Sigmoid colon (tissue), 7 donors: ENCODE results near the gene HOXD13. TPM values are rescaled to one million over a fixed set of nuclear protein-coding genes. Genes with fewer than 3 reads are reported as not detected.
A peak's percentile ranks its signal among the peaks of the same experiment; 100 is the strongest.

Experiments
- DNase-seq: peaks from one replicate; pipeline ENCODE4 v3.0.0-alpha.2; 2019
- H3K27ac ChIP-seq, 4 donors: fragments of 200-600 bp; sonication (generic); one replicate each; pipeline ENCODE4 v1.5.1; 2016 to 2019; ENCODE audit warnings: mild to moderate bottlenecking in 1 of 4
- H3K27me3 ChIP-seq, 3 donors: fragments of 200-600 bp; sonication (generic); one replicate each; pipeline ENCODE4 v1.5.1; 2019; ENCODE audit warnings: mild to moderate bottlenecking in 1 of 3
- H3K36me3 ChIP-seq, 4 donors: fragments of 200-600 bp; sonication (generic); one replicate each; pipeline ENCODE4 v1.5.1; 2016 to 2019
- H3K4me1 ChIP-seq, 4 donors: fragments of 200-600 bp; sonication (generic); one replicate each; pipeline ENCODE4 v1.5.1; 2017 to 2019
- H3K4me3 ChIP-seq, 4 donors: fragments of 200-600 bp; sonication (generic); one replicate each; pipeline ENCODE4 v1.5.1; 2017 to 2019; ENCODE audit warnings: mild to moderate bottlenecking in 2 of 4, moderate library complexity in 1 of 4
- H3K9me3 ChIP-seq, 4 donors: fragments of 200-600 bp in 3 of 4; sonication (generic) in 3 of 4; one replicate each; pipeline versions ENCODE4 v1.5.1 to v1.6.1; 2013 to 2019
- EP300 ChIP-seq, 4 donors: sonication (generic); formaldehyde crosslinking; IDR thresholded peaks; one replicate each; pipeline ENCODE4 v1.6.1; 2017; ENCODE audit warnings: antibody characterized with exemption in 4 of 4
- POLR2A ChIP-seq, 2 donors: fragments of 450-650 bp; IDR thresholded peaks; one replicate each; pipeline ENCODE4 v1.6.1; 2016; ENCODE audit warnings: antibody characterized with exemption in 2 of 2, mild to moderate bottlenecking in 2 of 2, moderate library complexity in 2 of 2
- POLR2AphosphoS5 ChIP-seq, 4 donors: sonication (generic); formaldehyde crosslinking; IDR thresholded peaks; one replicate each; pipeline ENCODE4 v1.6.1; 2017; ENCODE audit warnings: antibody characterized with exemption in 4 of 4
- WGBS, 2 donors: extraction: QIAGEN DNeasy Blood & Tissue Kit; methylation state at CpG; one replicate each; pipeline ENCODE4 v1.1.7; 2013; 5-methylcytosine and 5-hydroxymethylcytosine counted together
- intact Hi-C: fragments of 100-400 bp; cut with DNase I; formaldehyde crosslinking; loops from one replicate; pipeline ENCODE4 v1.15.1; 2023
- polyA plus RNA-seq, 3 donors: library from polyadenylated mRNA; stranded (reverse); fragments of 200-250 nt; gene quantifications; one replicate each; pipeline ENCODE4 v1.2.3, GENCODE V29; 2013
- total RNA-seq, 4 donors: library from RNA; depleted of rRNA; stranded (reverse); fragments of >200 nt; gene quantifications; one replicate each; pipeline ENCODE4 v1.1.0, GENCODE V29; 2016
- TF ChIP-seq, protein P1 (sequence below), 4 experiments: fragments of 450-650 bp in 3 of 4; fragments of 200-600 bp in 1 of 4; IDR thresholded peaks; one replicate each; pipeline ENCODE4 v1.5.1; 2016 to 2019; ENCODE audit warnings: antibody characterized with exemption in 4 of 4, mild to moderate bottlenecking in 3 of 4, moderate library complexity in 2 of 4
- donor health status: healthy with polysubstance abuse.
- donor health status: Bipolar disorder and iron deficiency.
- donor health status: healthy.

The HOXD13 gene
- total and polyA plus RNA-seq, 7 donors: 2.3 to 48.9 (median 26.1) TPM; not detected in 1

GRCh38 chr2:176102309-176102866, 9.9 kb downstream of the HOXD13 start:
- H3K27ac ChIP-seq: peak overlapping the region in 3 of 4 donors; percentile 92 to 96 (median 95)
- peaks cover 0 to 60% (median 35%) of the 10 kb centered on the region in 4 donors for H3K4me1 ChIP-seq
- H3K27me3 ChIP-seq: peaks cover 0 to 85% (median 12%) of the 10 kb centered on the region in 3 donors
- H3K36me3 ChIP-seq: no peaks in the 10 kb centered on the region
- WGBS, 2 donors: 46 to 67% methylated on average over 7 of the region's 7 CpGs
- TF ChIP-seq, protein P1, sequence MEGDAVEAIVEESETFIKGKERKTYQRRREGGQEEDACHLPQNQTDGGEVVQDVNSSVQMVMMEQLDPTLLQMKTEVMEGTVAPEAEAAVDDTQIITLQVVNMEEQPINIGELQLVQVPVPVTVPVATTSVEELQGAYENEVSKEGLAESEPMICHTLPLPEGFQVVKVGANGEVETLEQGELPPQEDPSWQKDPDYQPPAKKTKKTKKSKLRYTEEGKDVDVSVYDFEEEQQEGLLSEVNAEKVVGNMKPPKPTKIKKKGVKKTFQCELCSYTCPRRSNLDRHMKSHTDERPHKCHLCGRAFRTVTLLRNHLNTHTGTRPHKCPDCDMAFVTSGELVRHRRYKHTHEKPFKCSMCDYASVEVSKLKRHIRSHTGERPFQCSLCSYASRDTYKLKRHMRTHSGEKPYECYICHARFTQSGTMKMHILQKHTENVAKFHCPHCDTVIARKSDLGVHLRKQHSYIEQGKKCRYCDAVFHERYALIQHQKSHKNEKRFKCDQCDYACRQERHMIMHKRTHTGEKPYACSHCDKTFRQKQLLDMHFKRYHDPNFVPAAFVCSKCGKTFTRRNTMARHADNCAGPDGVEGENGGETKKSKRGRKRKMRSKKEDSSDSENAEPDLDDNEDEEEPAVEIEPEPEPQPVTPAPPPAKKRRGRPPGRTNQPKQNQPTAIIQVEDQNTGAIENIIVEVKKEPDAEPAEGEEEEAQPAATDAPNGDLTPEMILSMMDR (IDR thresholded peaks at IDR 0.05): no peak
- TF ChIP-seq POLR2AphosphoS5 (IDR thresholded peaks at IDR 0.05): no peak
- no peak for TF ChIP-seq POLR2A (IDR thresholded peaks at IDR 0.05)
- TF ChIP-seq EP300 (IDR thresholded peaks at IDR 0.05): no peak
- no peak for DNase-seq
- no peaks in the 10 kb centered on the region for H3K9me3 ChIP-seq
- no peak overlapping the region for H3K4me3 ChIP-seq
- intact Hi-C loops: no loop called here

GRCh38 chr2:176103194-176103593, 10.7 kb downstream of the HOXD13 start:
- WGBS, 2 donors: 50 to 78% methylated on average over 7 of the region's 7 CpGs
- Histone ChIP-seq H3K4me3 (peak overlapping the region in 2 of 4 donors; percentile 60 to 61), H3K4me1 (peaks cover 0 to 58% (median 35%) of the 10 kb centered on the region in 4 donors), H3K36me3 (no peaks in the 10 kb centered on the region), H3K27me3 (peaks cover 0 to 83% (median 15%) of the 10 kb centered on the region in 3 donors), H3K27ac (peak overlapping the region in 3 of 4 donors; percentile 92 to 96 (median 95)), H3K9me3 (no peaks in the 10 kb centered on the region)
- TF ChIP-seq POLR2A (IDR thresholded peaks at IDR 0.05) (no peak), EP300 (IDR thresholded peaks at IDR 0.05) (no peak), POLR2AphosphoS5 (IDR thresholded peaks at IDR 0.05) (no peak)
- TF ChIP-seq, protein P1 (IDR thresholded peaks at IDR 0.05): no peak
- no peak for DNase-seq
- intact Hi-C loops: no loop called here

GRCh38 chr2:176103742-176104315, 11.3 kb downstream of the HOXD13 start:
- peak; percentile 65 for DNase-seq
- peak overlapping the region; percentile 59 to 65 (median 60) for H3K4me3 ChIP-seq
- peak overlapping the region in 3 of 4 donors; percentile 92 to 96 (median 95) for H3K27ac ChIP-seq
- no peaks in the 10 kb centered on the region for H3K9me3 ChIP-seq
- intact Hi-C loops: no loop called here
- H3K36me3 ChIP-seq: peaks cover 0 to under 1% (median 0%) of the 10 kb centered on the region in 4 donors
- peaks cover 0 to 60% (median 39%) of the 10 kb centered on the region in 4 donors for H3K4me1 ChIP-seq
- 14 to 22% methylated on average over 17 of the region's 17 CpGs for WGBS, 2 donors
- peaks cover 0 to 83% (median 15%) of the 10 kb centered on the region in 3 donors for H3K27me3 ChIP-seq
- TF ChIP-seq POLR2AphosphoS5 (IDR thresholded peaks at IDR 0.05) (no peak), EP300 (IDR thresholded peaks at IDR 0.05) (no peak), POLR2A (IDR thresholded peaks at IDR 0.05) (no peak)
- TF ChIP-seq, protein P1 (IDR thresholded peaks at IDR 0.05): no peak

DNA sequence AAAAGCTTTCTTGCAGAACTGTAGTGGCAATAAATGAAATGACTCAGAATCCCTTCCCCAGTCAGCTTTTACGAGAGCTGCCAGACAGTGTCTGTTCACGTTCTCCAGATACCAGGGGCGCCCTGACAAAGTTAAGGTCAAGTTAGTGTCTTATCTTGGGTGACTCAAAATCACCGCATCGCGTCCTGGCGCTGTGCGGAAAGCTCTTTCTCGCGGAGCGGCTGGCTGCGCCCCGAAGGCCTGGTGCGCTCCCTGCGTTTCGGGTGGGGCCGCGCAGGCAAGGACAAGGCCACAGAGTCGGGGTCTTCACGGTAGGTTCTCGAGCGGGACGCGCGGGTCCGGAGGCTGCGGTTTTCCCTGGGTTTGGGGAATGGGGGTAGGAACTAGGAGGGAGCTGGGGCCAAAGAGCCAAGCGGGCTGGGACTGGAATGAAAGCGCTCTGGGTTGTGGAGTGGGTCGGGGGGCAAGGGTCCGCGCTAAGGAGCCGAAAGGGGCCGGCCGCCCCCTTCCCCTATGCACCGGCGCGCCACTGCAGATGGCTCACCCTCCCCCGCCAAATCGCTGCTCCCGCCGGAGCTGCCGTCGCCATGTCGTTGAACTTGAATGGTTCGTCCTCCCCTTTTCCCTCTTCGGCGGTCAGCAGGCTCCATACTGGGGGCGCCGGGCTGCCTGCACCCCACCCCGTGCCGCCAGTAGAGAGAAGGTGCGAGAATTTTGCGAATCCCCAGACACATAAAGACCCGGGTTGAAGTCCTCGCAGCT, 12.0 kb downstream of the HOXD13 start:
- 4 to 5% methylated on average over 56 of the region's 56 CpGs for WGBS, 2 donors

More for the DNA sequence above, 12.0 kb downstream of the HOXD13 start:
- intact Hi-C loops: no loop called here
- Histone ChIP-seq H3K9me3 (no peaks in the 10 kb centered on the region), H3K4me3 (peak overlapping the region; percentile 59 to 65 (median 60)), H3K27ac (peak overlapping the region in 3 of 4 donors; percentile 92 to 96 (median 95)), H3K4me1 (peaks cover 0 to 66% (median 43%) of the 10 kb centered on the region in 4 donors), H3K36me3 (peaks cover 0 to 6% (median 0%) of the 10 kb centered on the region in 4 donors), H3K27me3 (peaks cover 0 to 83% (median 15%) of the 10 kb centered on the region in 3 donors)
- peak; percentile 78 for DNase-seq
- TF ChIP-seq, protein P1 (IDR thresholded peaks at IDR 0.05): no peak
- peak in 1 of 2 donors; percentile 55 for TF ChIP-seq POLR2A (IDR thresholded peaks at IDR 0.05)
- TF ChIP-seq POLR2AphosphoS5 (IDR thresholded peaks at IDR 0.05): peak; percentile 58 to 79 (median 76)
- no peak for TF ChIP-seq EP300 (IDR thresholded peaks at IDR 0.05)
